ENCODE data around the gene GRM4. TPM values are rescaled to one million over a fixed set of nuclear protein-coding genes. Genes with fewer than 3 reads are reported as not detected.

GRM4 gene
- total RNA-seq, 2 donors from 2014 or later: not detected

Other genes starting within 250 kb of the GRM4 start
- gene HMGA1, start 90.8 kb upstream of the GRM4 start, total RNA-seq: 10 to 100 TPM; 20.7 to 28.0 TPM
- gene SMIM29, start 102.9 kb upstream of the GRM4 start, total RNA-seq: 10 to 100 TPM in 1 of 2 donors, 1 to 10 TPM in 1; 7.1 to 41.3 TPM
- gene NUDT3, start 246.6 kb upstream of the GRM4 start, total RNA-seq: 10 to 100 TPM; 34.8 to 46.8 TPM

Data from thoracic aorta (tissue), 2 donors.